Activated CD4-positive, alpha-beta T cell treated with anti-CD3 and anti-CD28 coated beads, Interleukin-2, amount 50 U/mL, for 1 hour (primary cell): ENCODE data around the gene CPLANE2.

ENCODE experiments used
- DNase-seq: peaks from one replicate; pipeline ENCODE4 v3.0.0-alpha.2; 2020

CPLANE2 gene

DNA sequence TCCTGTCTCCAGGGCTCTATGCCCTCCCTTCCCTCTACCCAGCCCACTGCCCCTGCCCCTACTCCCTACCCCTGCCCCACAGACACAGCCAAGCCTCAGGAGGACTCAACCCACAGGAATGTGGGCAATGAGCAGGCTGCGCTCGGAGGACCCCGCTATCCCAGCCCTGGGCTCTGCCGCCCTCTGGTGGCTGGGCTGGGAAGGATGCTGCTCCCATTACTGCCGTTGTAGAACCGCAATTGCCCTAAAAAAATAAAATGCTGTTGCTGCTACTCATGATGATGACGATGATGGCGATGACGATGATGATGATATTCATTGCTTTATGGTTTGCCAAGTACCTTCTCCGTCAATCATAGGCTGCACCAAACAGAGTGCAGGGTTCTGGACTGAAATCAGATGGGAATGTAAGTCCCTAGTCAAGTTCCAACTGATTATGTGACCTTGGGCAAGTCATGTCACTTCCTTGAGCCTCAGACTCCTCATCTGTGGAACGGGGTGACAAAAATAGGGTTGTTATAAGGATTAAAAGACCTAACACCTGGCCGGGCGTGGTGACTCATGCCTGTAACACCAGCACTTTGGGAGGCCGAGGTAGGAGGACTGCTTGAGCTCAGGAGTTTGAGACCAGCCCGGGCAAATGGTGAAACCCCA lies 49.1 kb downstream of the CPLANE2 start:
- DNase-seq = peak; percentile 79

DNA sequence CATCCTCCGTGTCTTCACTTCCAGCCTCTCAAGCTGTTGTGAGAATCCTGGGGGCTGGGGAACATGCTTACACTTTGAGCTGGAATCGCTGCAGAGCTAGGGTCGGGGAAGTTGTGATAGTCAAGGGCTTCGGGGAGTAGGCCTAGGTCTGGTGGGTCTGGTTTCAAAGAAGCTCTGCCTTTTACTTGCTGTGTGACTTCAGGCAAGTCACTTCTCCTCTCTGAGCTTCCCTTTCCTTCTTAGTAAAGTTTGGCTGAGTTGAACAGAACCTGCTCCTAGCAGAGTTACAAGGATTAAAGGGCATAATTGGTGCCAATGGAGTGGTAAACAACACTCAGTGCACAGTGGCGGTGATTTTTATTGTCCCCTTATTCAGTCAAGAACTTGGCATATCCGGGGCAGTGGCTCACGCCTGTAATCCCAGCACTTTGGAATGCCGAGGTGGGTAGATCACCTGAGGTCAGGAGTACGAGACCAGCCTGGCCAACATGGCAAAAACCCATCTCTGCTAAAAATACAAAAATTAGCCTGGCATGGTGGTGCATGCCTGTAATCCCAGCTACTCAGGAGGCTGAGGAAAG lies 50.2 kb downstream of the CPLANE2 start:
- no peak for DNase-seq

GRCh38 chr1:16184557-16185303 lies 52.3 kb downstream of the CPLANE2 start:
- no peak for DNase-seq

DNA sequence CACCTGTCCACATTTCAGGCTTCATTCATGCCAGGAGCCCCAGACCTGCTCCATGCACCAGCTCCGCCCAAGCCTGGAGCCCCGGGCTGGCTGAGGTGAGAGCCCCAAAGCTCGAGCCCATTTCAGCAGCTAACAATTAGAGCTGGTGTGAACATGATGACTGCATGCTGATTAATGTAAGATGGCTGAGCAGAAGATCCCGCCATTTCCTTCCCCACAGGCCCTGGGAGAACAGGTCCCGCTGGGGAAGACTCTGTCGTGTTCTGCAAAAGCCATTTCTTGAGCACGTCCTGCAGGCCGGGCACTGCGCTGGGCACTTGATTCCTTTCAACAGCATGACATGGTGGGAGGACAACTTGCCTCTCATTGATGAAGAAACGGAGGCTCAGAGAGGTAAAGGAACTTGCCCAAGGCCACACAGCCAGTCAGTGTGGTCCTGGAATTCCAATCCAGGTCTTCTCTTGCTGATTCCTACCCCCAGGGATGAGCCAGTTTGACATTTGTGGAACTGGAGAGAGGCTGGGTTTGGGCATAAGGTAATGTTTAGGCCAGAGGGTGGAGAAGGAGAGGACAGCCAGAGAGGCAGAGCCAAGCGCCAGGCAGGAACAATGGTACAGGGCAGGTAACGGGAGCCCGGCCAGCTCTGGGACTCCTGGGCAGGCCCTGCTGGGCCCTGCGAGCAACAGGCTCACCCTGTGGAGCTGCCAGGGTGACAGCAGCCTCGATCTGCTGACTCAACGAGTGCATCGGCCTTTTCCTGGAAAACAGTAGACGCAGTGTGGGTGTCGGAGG lies 53.0 kb downstream of the CPLANE2 start:
- DNase-seq = no peak

GRCh38 chr1:16183179-16183578 lies 53.8 kb downstream of the CPLANE2 start:
- DNase-seq = no peak

- DNase-seq = no peak
Observed at GRCh38 chr1:16181887-16182719, 54.9 kb downstream of the CPLANE2 start.
